Endothelial cell of umbilical vein (primary cell): Measurements from ENCODE around the gene TMEM273. TPM values are rescaled to one million over a fixed set of nuclear protein-coding genes. Genes with fewer than 3 reads are reported as not detected.

ENCODE experiments used
- BruUV-seq: library from RNA; stranded (reverse); fragments of 400-500 nt; replicated peaks from 2 replicates; lab custom pipeline; 2021; lab: Mats Ljungman, UMichigan
- CTCF ChIA-PET: fragments of 300-600, 350-600 bp; sonication (Branson Sonifier 250); formaldehyde crosslinking; loops from one replicate; lab custom pipeline; 2021; ENCODE audit warnings: antibody characterized with exemption, inconsistent platforms; lab: Charles Lee
- POLR2A ChIA-PET: fragments of 300-600, 350-600 bp; sonication (Branson Sonifier 250); formaldehyde crosslinking; loops from one replicate; lab custom pipeline; 2021; ENCODE audit warnings: antibody characterized with exemption, inconsistent platforms; lab: Charles Lee
- DNase-seq: peaks from one replicate; pipeline ENCODE4 v3.0.0-alpha.2; 2011; ENCODE audit warnings: low read depth, low spot score
- FAIRE-seq: peaks from 2 replicates; lab custom pipeline; 2011; peaks lifted over from hg19 to GRCh38; lab: Jason Lieb, UNC
- H2AFZ ChIP-seq: 2 replicates; pipeline ENCODE4 v1.6.0; 2012; ENCODE audit warnings: low read depth, low read length, control low read depth, inconsistent platforms
- H3K27ac ChIP-seq: 2 replicates; pipeline ENCODE4 v1.5.1; 2011; ENCODE audit warnings: low read depth, mild to moderate bottlenecking, control low read depth, low read length, moderate library complexity; ENCODE audit not compliant: insufficient read depth
- H3K27me3 ChIP-seq, 2 experiments: 2 replicates each; pipeline versions ENCODE4 v1.6.0 to v1.6.1; 2011; ENCODE audit warnings: low read length in 2 of 2, mixed read lengths in 1 of 2; ENCODE audit not compliant: control insufficient read depth in 2 of 2, insufficient read depth in 2 of 2
- H3K36me3 ChIP-seq, 2 experiments: 2 replicates in 1 of 2; 3 replicates in 1 of 2; pipeline ENCODE4 v1.5.1; 2011; ENCODE audit warnings: low read length in 2 of 2, mild to moderate bottlenecking in 1 of 2, moderate library complexity in 1 of 2; ENCODE audit not compliant: control insufficient read depth in 2 of 2, insufficient read depth in 2 of 2; ENCODE audit errors: extremely low read depth in 1 of 2
- H3K4me1 ChIP-seq: 3 replicates; pipeline ENCODE4 v1.5.1; 2011; ENCODE audit warnings: mild to moderate bottlenecking, low read length; ENCODE audit not compliant: control insufficient read depth, insufficient read depth; ENCODE audit errors: extremely low read depth
- H3K4me2 ChIP-seq: 2 replicates; pipeline ENCODE4 v1.6.1; 2011; ENCODE audit warnings: low read length, control low read depth, mixed read lengths; ENCODE audit not compliant: insufficient read depth
- H3K4me3 ChIP-seq, 3 experiments: fragments of 200-600 bp in 1 of 3; sonication (generic), shearing (Covaris generic) in 1 of 3; replicated peaks in 1 of 3; 2 replicates each; pipeline ENCODE4 v1.5.1; 2011 to 2016; ENCODE audit warnings: control low read depth in 3 of 3, low read length in 3 of 3, mild to moderate bottlenecking in 2 of 3, inconsistent platforms in 1 of 3, low read depth in 1 of 3, moderate library complexity in 1 of 3; ENCODE audit not compliant: insufficient read depth in 1 of 3
- H3K79me2 ChIP-seq: 2 replicates; pipeline ENCODE4 v1.6.0; 2012; ENCODE audit warnings: low read length, inconsistent platforms; ENCODE audit not compliant: control insufficient read depth, insufficient read depth
- H3K9ac ChIP-seq: replicated peaks from 2 replicates; pipeline ENCODE3; 2011; ENCODE audit warnings: low read length, control low read depth; ENCODE audit not compliant: insufficient read depth; ENCODE audit errors: extremely low read depth
- H3K9me1 ChIP-seq: replicated peaks from 3 replicates; pipeline ENCODE4 v1.6.0; 2011; ENCODE audit warnings: mild to moderate bottlenecking, low read length; ENCODE audit not compliant: control insufficient read depth, insufficient read depth; ENCODE audit errors: extremely low read depth
- H3K9me3 ChIP-seq: replicated peaks from 2 replicates; pipeline ENCODE4 v1.5.1; 2012; ENCODE audit warnings: low read length, inconsistent platforms; ENCODE audit not compliant: control insufficient read depth, insufficient read depth
- H4K20me1 ChIP-seq: replicated peaks from 2 replicates; pipeline ENCODE3; 2011; ENCODE audit warnings: mild to moderate bottlenecking, low read length; ENCODE audit not compliant: control insufficient read depth, insufficient read depth; ENCODE audit errors: extremely low read depth
- EZH2 ChIP-seq: IDR thresholded peaks from 2 replicates; pipeline ENCODE4 v1.6.1; 2012; ENCODE audit warnings: borderline replicate concordance, low read depth, mild to moderate bottlenecking, moderate library complexity, low read length, inconsistent platforms; ENCODE audit not compliant: severe bottlenecking
- GATA2 ChIP-seq: IDR thresholded peaks from 2 replicates; pipeline ENCODE4 v1.7.0; 2011; ENCODE audit warnings: low read depth, mild to moderate bottlenecking, moderate library complexity, mixed read lengths, low read length; ENCODE audit not compliant: insufficient read length, insufficient read depth
- JUN ChIP-seq: IDR thresholded peaks from 2 replicates; pipeline ENCODE4 v1.6.1; 2011; ENCODE audit warnings: borderline replicate concordance, low read depth; ENCODE audit not compliant: insufficient read length, insufficient read depth
- POLR2A ChIP-seq: IDR thresholded peaks from 2 replicates; pipeline ENCODE4 v1.6.1; 2012; ENCODE audit warnings: low read depth, mild to moderate bottlenecking, control low read depth, low read length
- POLR2AphosphoS5 ChIP-seq: IDR thresholded peaks from 2 replicates; pipeline ENCODE4 v1.6.1; 2012; ENCODE audit warnings: low read depth, mild to moderate bottlenecking, control low read depth, low read length, moderate library complexity; ENCODE audit not compliant: insufficient read depth
- dilution Hi-C: fragments of 300-500 bp; cut with MboI; formaldehyde crosslinking; loops from one replicate; pipeline ENCODE4 v1.15.0; 2019; ENCODE audit warnings: low sequenced_read_pairs; ENCODE audit not compliant: extremely low pct_ligation_motif_present
- intact Hi-C: fragments of 100-400 bp; cut with micrococcal nuclease; formaldehyde crosslinking; loops from one replicate; pipeline ENCODE4 v1.10.0; 2022
- polyA plus RNA-seq, 4 experiments: library from polyadenylated mRNA; depleted of rRNA in 3 of 4; stranded (reverse) in 3 of 4; unstranded in 1 of 4; fragments of >200 nt; gene quantifications; 2 replicates each; pipeline versions ENCODE4 v1.2.1 to v1.2.3, GENCODE V29; 2011 to 2012; ENCODE audit warnings: missing spikeins in 1 of 4
- total RNA-seq: library from RNA; stranded (reverse); gene quantifications from 2 replicates; pipeline ENCODE4 v1.2.3, GENCODE V29; 2021
- TF ChIP-seq, protein P1 (sequence below), 2 donors: IDR thresholded peaks; 1 replicate in 1 of 2; 2 replicates in 1 of 2; pipeline ENCODE4 v1.5.1; 2011; ENCODE audit warnings: low read length in 2 of 2, mild to moderate bottlenecking in 2 of 2, moderate library complexity in 2 of 2, control low read depth in 1 of 2, inconsistent platforms in 1 of 2, low read depth in 1 of 2; ENCODE audit not compliant: insufficient read depth in 1 of 2; ENCODE audit errors: extremely low read depth in 1 of 2
- TF ChIP-seq, protein P2 (sequence below): IDR thresholded peaks from 2 replicates; pipeline ENCODE4 v1.6.1; 2011; ENCODE audit not compliant: insufficient read depth, insufficient read length

Gene TMEM273
- total and polyA plus RNA-seq, 2 donors (not counting 3 experiments of a cell fraction or from before 2014, with no cell fraction given) = 1.9 to 3.7 TPM

GRCh38 chr10:49107111-49107886 lies 80.9 kb downstream of the TMEM273 start:
- TF ChIP-seq POLR2A (no peak), EZH2 (no peak), JUN (no peak), GATA2 (no peak), POLR2AphosphoS5 (no peak)
- TF ChIP-seq, protein P1, sequence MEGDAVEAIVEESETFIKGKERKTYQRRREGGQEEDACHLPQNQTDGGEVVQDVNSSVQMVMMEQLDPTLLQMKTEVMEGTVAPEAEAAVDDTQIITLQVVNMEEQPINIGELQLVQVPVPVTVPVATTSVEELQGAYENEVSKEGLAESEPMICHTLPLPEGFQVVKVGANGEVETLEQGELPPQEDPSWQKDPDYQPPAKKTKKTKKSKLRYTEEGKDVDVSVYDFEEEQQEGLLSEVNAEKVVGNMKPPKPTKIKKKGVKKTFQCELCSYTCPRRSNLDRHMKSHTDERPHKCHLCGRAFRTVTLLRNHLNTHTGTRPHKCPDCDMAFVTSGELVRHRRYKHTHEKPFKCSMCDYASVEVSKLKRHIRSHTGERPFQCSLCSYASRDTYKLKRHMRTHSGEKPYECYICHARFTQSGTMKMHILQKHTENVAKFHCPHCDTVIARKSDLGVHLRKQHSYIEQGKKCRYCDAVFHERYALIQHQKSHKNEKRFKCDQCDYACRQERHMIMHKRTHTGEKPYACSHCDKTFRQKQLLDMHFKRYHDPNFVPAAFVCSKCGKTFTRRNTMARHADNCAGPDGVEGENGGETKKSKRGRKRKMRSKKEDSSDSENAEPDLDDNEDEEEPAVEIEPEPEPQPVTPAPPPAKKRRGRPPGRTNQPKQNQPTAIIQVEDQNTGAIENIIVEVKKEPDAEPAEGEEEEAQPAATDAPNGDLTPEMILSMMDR (IDR thresholded peaks at IDR 0.05; ENCODE audit: extremely low read depth in 1 of 2, insufficient read depth in 1 of 2, low read depth in 1 of 2, low read length in 2 of 2) = no peak
- TF ChIP-seq, protein P2, sequence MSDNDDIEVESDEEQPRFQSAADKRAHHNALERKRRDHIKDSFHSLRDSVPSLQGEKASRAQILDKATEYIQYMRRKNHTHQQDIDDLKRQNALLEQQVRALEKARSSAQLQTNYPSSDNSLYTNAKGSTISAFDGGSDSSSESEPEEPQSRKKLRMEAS = no peak
- dilution Hi-C loops (no loop called here), intact Hi-C loops (no loop called here)
- Histone ChIP-seq H3K27me3 (peaks cover 0 to 4% of the 10 kb centered on the region in 2 experiments), H3K79me2 (no peaks in the 10 kb centered on the region), H3K4me3 (no peak overlapping the region), H3K36me3 (no peaks in the 10 kb centered on the region), H4K20me1 (no peaks in the 10 kb centered on the region), H3K4me1 (no peaks in the 10 kb centered on the region), H2AFZ (no peak overlapping the region), H3K9ac (no peak overlapping the region), H3K4me2 (no peak overlapping the region), H3K27ac (no peak overlapping the region), H3K9me1 (no peaks in the 10 kb centered on the region), H3K9me3 (no peaks in the 10 kb centered on the region)
- CTCF ChIA-PET = no interaction called here
- FAIRE-seq = no peak
- BruUV-seq = no TSS peak
- DNase-seq = no peak
- POLR2A ChIA-PET = no interaction called here
